ENCODE data around the gene GALNT13.

GALNT13 gene

DNA sequence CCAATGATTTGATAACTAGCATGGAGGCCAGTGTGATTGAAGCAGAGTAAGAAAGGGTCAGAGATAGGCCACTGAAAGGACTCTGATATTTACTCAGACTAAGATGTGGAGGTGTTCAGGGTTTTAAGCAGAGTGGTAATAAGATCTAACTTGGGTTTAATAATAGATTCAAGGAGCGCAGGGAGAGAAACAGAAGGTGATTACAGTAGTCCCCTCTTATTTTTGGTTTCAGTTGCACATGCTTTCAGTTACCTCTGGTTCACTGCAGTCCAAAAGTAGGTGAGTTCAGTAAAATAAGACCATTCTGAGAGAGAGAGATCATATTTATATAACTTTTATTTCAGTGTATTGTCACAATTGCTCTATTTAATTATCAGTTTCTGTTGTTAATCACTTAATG is 13.5 kb upstream of the GALNT13 start:
- Histone ChIP-seq H3K4me3 (ENCODE audit: low read depth, low read length) (no peak overlapping the region), H3K9me3 (ENCODE audit: control insufficient read depth, low read length) (no peaks in the 10 kb centered on the region), H3K4me1 (no peaks in the 10 kb centered on the region), H3K27me3 (ENCODE audit: control insufficient read depth, insufficient read depth, low read length) (no peaks in the 10 kb centered on the region), H3K79me2 (no peaks in the 10 kb centered on the region), H3K4me2 (ENCODE audit: low read length) (no peak overlapping the region), H3K9ac (no peak overlapping the region), H3K36me3 (ENCODE audit: control insufficient read depth, insufficient read depth, low read length) (no peaks in the 10 kb centered on the region), H2AFZ (no peak overlapping the region), H3K27ac (no peak overlapping the region)
- no peak for TF ChIP-seq CTCF (IDR thresholded peaks at IDR 0.05)

GRCh38 chr2:153864022-153864421 is 7.7 kb upstream of the GALNT13 start:
- Histone ChIP-seq H3K27me3 (ENCODE audit: control insufficient read depth, insufficient read depth, low read length) (no peaks in the 10 kb centered on the region), H3K4me3 (ENCODE audit: low read depth, low read length) (no peak overlapping the region), H3K27ac (no peak overlapping the region), H3K9me3 (ENCODE audit: control insufficient read depth, low read length) (no peaks in the 10 kb centered on the region), H3K9ac (no peak overlapping the region), H2AFZ (no peak overlapping the region), H3K36me3 (ENCODE audit: control insufficient read depth, insufficient read depth, low read length) (no peaks in the 10 kb centered on the region), H3K4me1 (no peaks in the 10 kb centered on the region), H3K79me2 (no peaks in the 10 kb centered on the region), H3K4me2 (ENCODE audit: low read length) (no peak overlapping the region)
- TF ChIP-seq CTCF (IDR thresholded peaks at IDR 0.05), result no peak

DNA sequence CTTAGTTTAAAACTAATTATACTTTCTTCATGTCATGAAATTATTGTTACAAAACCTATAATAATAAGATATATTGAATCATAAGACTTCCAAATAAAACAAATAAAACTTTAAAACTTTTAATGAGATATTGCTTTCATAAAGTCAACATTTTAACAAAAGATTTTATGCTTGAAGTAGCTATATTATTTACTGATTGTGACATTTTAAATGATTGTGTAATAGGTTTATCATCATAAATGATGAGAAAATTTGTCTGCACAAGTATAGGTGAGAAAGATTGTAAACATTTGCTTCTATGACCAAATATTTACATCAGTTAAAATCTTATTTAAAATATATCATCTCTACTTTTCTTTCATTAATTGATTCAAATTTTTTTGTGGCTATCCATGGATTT is 5.1 kb upstream of the GALNT13 start:
- Histone ChIP-seq H3K4me1 (no peaks in the 10 kb centered on the region), H3K4me2 (ENCODE audit: low read length) (no peak overlapping the region), H3K4me3 (ENCODE audit: low read depth, low read length) (no peak overlapping the region), H2AFZ (no peak overlapping the region), H3K27ac (no peak overlapping the region), H3K36me3 (ENCODE audit: control insufficient read depth, insufficient read depth, low read length) (no peaks in the 10 kb centered on the region), H3K79me2 (no peaks in the 10 kb centered on the region), H3K27me3 (ENCODE audit: control insufficient read depth, insufficient read depth, low read length) (no peaks in the 10 kb centered on the region), H3K9me3 (ENCODE audit: control insufficient read depth, low read length) (no peaks in the 10 kb centered on the region), H3K9ac (no peak overlapping the region)
- TF ChIP-seq CTCF (IDR thresholded peaks at IDR 0.05), result no peak

DNA sequence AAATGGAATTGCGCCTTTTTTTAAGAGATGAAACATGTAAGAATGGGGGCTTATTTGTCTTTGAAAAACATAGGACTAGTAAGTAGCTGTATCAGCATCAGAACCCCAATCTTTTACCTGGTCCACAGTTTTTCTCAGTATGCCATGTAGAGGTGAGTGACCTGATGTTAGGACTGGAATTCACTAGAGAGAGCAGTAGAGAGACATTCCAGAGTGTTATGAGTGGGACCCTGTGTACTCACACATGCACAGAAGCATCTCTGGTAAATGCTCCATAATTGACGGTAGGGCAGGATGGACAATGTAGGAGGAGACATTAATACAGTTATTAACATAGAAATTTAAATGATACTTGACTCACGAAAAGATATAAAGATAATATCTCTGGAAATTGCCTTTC is 1.4 kb upstream of the GALNT13 start:
- H3K27me3 ChIP-seq (ENCODE audit: control insufficient read depth, insufficient read depth, low read length), result no peaks in the 10 kb centered on the region
- no peak overlapping the region for H3K9ac ChIP-seq
- no peak overlapping the region for H3K27ac ChIP-seq
- H3K4me1 ChIP-seq, result no peaks in the 10 kb centered on the region
- no peak for TF ChIP-seq CTCF (IDR thresholded peaks at IDR 0.05)
- H3K4me2 ChIP-seq (ENCODE audit: low read length), result no peak overlapping the region
- no peaks in the 10 kb centered on the region for H3K36me3 ChIP-seq (ENCODE audit: control insufficient read depth, insufficient read depth, low read length)
- H3K79me2 ChIP-seq, result no peaks in the 10 kb centered on the region
- H2AFZ ChIP-seq, result no peak overlapping the region
- no peaks in the 10 kb centered on the region for H3K9me3 ChIP-seq (ENCODE audit: control insufficient read depth, low read length)
- no peak overlapping the region for H3K4me3 ChIP-seq (ENCODE audit: low read depth, low read length)

DNA sequence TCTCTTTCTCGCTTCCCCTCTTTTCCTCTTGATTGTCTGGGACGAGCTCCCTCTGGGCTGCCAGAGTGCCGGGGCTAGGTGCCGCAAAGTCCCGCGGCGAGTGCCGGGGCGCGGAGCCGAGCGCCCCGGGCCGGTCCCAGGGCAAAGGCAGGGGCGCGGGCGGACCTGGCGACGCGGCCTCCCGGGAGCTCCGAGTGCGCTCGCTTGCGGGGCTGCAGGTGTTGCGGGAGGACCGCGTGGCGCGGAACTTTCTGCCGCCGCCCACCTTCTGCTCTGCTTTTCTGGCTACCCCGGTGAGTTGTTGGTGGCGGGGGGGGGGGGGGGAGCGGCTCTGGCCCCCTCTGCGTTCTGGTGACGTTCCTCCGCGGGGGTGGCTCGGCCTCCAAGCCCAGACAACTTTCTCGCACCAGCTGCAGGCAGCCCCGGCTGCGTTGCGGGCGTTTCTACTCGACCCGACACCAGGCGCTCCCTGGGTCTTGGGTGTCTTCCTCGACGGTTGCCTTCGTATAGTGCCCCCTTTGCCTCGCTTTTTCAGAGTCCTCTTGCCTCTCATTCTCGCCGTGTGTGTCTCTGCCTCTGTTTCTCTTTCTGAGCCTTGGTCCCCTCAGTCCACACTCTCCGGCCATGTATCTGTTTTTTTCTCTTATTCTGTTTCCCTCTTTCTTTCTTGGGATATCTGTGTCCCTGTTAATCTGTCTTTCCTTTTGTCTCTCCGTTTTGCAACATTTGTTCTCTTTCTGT is 759 bp downstream of the GALNT13 start:
- no peak for TF ChIP-seq CTCF (IDR thresholded peaks at IDR 0.05)
- no peak overlapping the region for H3K27ac ChIP-seq
- H3K4me3 ChIP-seq (ENCODE audit: low read depth, low read length), result no peak overlapping the region

More for the DNA sequence above, 759 bp downstream of the GALNT13 start:
- H3K79me2 ChIP-seq, result no peaks in the 10 kb centered on the region
- H3K4me1 ChIP-seq, result no peaks in the 10 kb centered on the region
- H3K9me3 ChIP-seq (ENCODE audit: control insufficient read depth, low read length), result no peaks in the 10 kb centered on the region
- H2AFZ ChIP-seq, result no peak overlapping the region
- H3K4me2 ChIP-seq (ENCODE audit: low read length), result peak overlapping the region; percentile 44
- H3K36me3 ChIP-seq (ENCODE audit: control insufficient read depth, insufficient read depth, low read length), result no peaks in the 10 kb centered on the region
- no peak overlapping the region for H3K9ac ChIP-seq
- no peaks in the 10 kb centered on the region for H3K27me3 ChIP-seq (ENCODE audit: control insufficient read depth, insufficient read depth, low read length)

Data from parathyroid adenoma (tissue), 2 donors.